HG02623 (cell line): ENCODE data around the gene EIF3J.
A peak's percentile ranks its signal among the peaks of the same experiment; 100 is the strongest.
"Not testable (repeated sequence)": the region's sequence is repeated elsewhere in the genome, so short reads cannot be mapped to it uniquely, and the experiment has no call there.

Experiments used
- ATAC-seq: cut with Tn5 transposase; IDR thresholded peaks from one replicate; pipeline ENCODE4 v1.9.1; 2021; ENCODE audit warnings: moderate library complexity; ENCODE audit not compliant: unreplicated experiment

Gene EIF3J

DNA sequence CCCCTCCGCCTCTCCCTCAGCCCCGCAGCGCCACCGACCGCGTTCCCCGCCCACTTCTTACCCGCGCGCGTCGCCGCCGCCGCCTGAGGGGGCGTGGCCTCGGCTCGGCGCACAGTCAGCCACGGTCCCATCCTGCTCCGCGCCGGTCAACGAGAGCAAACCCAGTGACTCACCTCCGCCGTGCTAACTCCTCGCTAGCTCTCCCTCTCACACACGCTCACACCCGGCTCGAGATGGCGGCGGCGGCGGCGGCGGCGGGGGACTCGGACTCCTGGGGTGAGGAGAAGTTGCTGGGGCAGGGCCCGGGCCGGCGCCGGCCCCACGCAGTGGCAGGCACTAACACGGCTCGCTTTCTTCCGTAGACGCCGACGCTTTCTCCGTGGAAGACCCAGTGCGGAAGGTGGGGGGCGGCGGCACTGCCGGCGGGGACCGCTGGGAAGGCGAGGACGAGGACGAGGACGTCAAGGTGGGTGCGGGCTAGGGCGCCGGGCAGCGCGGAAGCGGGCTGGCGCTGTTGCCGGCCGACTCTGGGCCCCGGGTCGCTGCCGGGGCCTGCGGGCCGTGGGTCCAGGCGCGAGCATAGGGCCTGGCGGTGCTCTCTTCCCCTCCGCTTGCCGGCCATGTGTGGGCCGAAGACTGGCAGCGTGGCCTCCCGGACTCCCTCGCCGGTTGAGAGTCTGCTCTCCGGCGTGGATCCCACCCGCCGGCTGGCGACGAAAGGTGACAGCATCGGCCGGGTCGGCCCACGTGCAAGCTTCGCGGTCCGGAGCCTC, at the start of gene EIF3J:
EIF3J (plus strand) TSS at position 186 of the 773 bp plus-strand sequence; CDS start at position 234, 48 bp downstream.
- peak; percentile 84 for ATAC-seq

DNA sequence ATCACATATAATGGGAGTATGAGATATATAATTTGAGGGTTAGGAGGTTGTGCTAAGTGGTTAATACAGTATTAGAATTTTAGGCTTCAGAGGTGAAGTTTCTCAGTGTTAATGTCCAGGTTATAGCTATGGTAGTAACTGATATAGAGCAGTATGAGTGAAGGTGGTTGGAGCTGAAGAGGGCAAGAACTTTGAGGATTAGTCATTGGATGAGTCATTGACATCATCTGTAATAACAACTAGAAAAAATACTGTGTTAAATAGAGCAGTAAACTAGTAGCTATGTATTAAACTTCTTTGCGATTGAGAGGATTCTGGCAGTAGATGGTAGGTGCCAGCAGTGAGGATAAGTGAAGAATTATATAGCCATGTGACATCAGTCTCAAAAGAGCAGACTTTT, 47.5 kb upstream of the EIF3J start:
- ATAC-seq = no peak

- ATAC-seq = no peak
Measured at GRCh38 chr15:44490622-44491021, 46.3 kb upstream of the EIF3J start.

- no peak for ATAC-seq
Measured at GRCh38 chr15:44492040-44492439, 44.9 kb upstream of the EIF3J start.

GRCh38 chr15:44492672-44493071, 44.3 kb upstream of the EIF3J start:
- ATAC-seq = no peak

DNA sequence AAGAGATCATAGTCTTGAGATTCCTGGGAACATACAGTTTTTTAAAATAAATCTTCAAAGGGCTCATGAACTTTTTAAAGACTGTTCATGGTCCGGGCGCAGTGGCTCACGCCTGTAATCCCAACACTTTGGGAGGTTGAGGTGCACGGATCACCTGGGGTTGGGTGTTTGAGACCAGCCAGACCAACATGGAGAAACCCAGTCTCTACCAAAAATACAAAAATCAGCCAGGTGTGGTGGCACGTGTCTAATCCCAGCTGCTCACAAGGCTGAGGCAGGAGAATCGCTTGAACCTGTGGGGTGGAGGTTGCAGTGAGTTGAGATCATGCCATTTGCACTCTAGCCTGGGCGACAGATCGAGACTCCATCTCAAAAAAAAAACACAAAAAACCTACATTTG, 41.4 kb upstream of the EIF3J start:
- no peak for ATAC-seq

DNA sequence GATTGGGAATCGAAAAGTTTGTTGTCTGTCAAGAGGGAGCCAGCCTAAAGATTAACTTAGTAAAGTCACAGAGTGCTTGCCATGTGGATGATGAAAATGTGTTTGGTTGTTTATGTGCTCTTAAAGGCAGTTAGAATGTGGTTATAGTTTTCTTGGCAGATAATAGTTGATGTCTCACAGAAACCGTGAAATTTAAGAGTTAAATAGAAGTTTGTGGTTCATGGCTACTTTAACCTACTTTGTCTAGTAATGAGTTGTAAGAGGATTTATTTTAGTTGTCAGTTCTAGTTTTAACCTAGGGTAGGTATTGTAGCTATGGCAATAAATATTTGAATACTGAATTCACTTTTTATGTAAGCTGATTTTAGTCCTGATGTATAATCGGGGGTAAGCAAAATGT, 36.4 kb upstream of the EIF3J start:
- ATAC-seq = no peak

DNA sequence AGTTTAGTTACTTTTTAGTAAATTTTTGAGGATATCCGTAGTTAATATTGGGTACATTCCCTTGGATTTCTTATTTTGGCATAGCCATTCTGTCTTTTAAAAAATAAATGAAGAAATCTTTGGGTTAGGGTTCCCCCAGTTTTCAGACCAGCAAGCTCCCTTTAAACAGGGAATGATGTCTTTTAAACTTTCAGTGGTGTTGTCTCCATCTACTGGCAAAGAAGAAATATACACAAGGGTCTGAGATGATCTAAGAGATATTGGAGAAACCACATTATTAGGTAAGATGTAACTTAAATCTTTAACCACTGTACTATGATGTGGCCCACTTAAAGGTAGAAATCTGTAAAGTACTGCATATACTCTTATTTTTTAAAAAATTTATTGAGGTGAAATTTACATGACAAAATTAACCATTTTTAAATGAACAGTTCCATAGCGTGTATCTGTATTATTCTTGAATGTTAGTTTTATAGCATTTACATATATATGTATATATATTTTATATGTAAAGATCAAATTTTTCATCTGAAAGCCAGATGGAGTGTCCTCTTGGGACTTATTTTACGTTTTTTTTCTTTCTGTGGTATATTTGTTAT, 35.1 kb upstream of the EIF3J start:
- no peak for ATAC-seq

DNA sequence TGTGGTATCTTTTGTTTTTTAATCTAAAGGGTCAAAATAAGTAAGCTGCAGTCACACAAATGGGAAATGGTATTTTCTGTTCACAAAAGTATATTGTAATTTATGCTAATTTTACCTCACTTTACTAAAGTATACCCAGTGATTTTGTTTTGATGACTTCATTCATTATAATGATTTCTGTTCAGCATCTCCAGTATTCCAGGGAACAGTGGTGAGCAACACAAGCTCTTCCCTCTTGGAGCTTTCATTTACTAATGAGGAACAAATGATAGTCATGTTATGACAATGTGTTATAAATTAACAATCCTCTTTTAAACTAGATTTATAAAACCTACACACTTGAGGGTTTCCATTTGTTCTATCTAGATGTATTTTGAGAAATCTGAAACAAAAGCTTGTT, 20.5 kb upstream of the EIF3J start:
- ATAC-seq = no peak

DNA sequence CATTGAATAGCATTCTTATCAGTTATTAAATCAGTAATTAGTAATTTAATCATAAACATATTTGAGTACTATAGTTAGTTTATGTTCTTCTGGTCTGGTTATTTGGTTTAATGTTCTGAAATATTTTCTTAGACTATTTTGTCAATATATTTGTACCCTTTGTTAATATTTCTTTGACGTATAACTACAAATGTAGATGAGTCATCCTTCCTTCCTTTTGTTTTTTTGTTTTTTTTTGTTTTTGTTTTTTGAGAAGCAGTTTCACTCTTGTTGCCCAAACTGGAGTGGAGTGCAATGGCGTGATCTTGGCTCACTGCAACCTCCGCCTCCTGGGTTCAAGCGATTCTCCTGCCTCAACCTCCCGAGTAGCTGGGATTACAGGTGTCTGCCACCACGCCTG, 17.4 kb upstream of the EIF3J start:
- ATAC-seq = no peak

- no peak for ATAC-seq
Measured at GRCh38 chr15:44525018-44525417, 11.9 kb upstream of the EIF3J start.

- no peak for ATAC-seq
Measured at GRCh38 chr15:44527241-44527640, 9.7 kb upstream of the EIF3J start.

GRCh38 chr15:44529864-44530604, 6.9 kb upstream of the EIF3J start:
- ATAC-seq = no peak

DNA sequence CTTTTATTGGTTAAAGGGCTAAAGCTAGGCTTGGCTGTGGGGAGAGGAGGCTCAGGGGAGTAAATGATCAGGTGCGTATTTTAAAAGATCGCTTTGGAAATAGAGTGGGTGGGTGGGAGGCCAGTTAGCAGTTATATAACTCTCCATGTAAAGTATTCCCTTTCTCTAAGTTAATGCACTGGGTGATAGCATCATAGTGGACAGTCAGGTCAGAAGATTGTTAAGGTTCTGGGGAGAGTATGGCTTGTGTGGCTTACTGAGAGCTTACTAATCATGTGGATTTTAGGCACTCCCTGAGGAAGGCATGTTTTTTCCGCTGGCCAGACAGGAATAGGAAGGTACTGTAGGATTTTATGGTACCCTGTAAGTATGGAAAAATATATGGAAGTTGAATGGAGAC, 6.3 kb upstream of the EIF3J start:
- ATAC-seq = no peak

GRCh38 chr15:44532275-44532674, 4.7 kb upstream of the EIF3J start:
- ATAC-seq = not testable (repeated sequence)

DNA sequence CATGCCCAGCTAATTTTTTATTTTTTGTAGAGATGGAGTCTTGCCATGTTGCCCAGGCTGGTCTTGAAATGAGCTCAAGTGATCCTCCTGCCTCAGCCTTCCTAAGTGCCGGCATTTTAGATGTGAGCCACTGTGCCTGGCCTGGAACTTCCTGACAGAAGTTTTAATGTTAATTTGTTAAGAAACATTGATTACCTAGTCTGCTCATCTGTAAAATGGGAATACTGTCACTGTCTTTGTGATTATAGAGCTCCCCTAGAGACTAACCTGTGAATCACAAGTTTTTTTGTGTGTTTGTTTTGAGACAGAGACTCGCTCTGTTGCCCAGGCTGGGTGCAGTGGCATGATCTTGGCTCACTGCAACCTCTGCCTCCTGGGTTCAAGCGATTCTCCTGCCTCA, 4.3 kb upstream of the EIF3J start:
- no peak for ATAC-seq

DNA sequence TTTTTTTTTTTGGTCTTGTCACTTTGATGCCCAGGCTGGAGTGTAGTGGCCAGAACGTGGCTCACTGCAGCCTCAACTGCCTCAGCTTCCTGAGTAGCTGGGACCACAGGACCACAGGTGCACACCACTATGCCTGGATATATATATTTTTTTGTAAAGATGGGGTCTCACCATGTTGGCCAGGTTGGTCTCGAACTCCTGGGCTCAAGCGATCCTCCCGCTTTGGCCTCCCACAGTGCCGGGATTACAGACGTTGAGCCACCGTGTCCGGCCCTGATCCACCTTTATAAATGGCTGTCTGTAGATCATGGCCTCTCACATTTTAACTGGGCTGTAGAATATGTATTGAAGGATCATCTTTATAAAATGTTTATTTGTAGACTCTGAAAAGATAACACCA, 1.9 kb upstream of the EIF3J start:
- ATAC-seq = no peak

DNA sequence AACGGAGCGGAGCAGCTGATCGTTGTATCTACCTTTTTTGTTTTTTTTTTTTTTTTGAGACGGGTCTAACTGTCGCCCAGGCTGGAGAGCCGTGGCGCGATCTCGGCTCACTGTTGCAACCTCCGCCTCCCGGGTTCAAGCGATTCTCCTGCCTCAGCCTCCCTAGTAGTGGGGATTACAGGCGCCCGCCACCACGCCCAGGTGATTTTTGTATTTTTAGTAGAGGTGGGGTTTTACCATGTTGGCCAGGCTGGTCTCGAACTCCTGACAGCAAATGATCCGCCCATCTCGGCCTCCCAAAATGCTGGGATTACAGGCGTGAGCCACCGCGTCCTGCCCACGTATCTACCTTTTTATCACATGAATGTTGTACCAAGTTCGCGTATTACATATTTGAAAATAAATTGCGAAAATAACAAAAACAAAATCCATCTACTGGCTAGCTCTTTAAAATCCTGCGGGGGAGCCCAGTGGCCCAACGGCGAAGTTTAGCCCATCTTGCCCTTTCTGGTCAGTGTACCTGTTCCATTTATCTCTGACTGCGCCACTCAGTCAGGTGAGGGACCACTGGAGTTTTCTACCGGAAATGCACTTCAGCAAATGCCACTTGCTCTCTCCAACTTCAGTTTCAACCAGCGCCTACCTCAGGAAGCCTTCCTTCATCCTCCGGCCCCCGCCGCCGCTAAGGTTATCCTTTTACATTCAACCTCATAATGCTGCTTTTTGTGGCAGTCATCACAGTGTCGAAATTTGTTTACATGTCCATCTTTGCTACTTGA, 1.2 kb upstream of the EIF3J start:
- ATAC-seq = no peak

GRCh38 chr15:44536302-44536961, 515 bp upstream of the EIF3J start:
- peak; percentile 56 for ATAC-seq

GRCh38 chr15:44537735-44538240, 841 bp downstream of the EIF3J start:
- no peak for ATAC-seq
